Mononuclear cell (primary cell): Measurements from ENCODE around the gene RNF123. TPM values are rescaled to one million over a fixed set of nuclear protein-coding genes. Genes with fewer than 3 reads are reported as not detected.
A peak's percentile ranks its signal among the peaks of the same experiment; 100 is the strongest.

ENCODE experiments used
- H3K27me3 ChIP-seq: 2 replicates; pipeline ENCODE4 v1.6.0; 2011; ENCODE audit warnings: low read length, control low read depth; ENCODE audit not compliant: insufficient read depth
- H3K4me1 ChIP-seq: 2 replicates; pipeline ENCODE4 v1.5.1; 2011; ENCODE audit warnings: mild to moderate bottlenecking, low read length, control low read depth; ENCODE audit not compliant: insufficient read depth
- H3K4me3 ChIP-seq: 2 replicates; pipeline ENCODE4 v1.5.1; 2011; ENCODE audit warnings: mild to moderate bottlenecking, low read length, moderate library complexity
- H3K9me3 ChIP-seq: 2 replicates; pipeline ENCODE4 v1.5.1; 2011; ENCODE audit warnings: low read depth, mild to moderate bottlenecking, control low read depth, low read length
- total RNA-seq: library from RNA; depleted of rRNA; stranded (reverse); fragments of >200 nt; gene quantifications from one replicate; pipeline ENCODE4 v1.2.3, GENCODE V29; 2012

RNF123 gene
- total RNA-seq, 1 donor = 6.2 TPM

- Histone ChIP-seq H3K27me3 (no peaks in the 10 kb centered on the region), H3K4me3 (peak within 1 kb of the TSS; percentile 91), H3K9me3 (no peaks in the 10 kb centered on the region), H3K4me1 (peaks cover 29% of the 10 kb centered on the region)
These were observed 34.5 kb downstream of the RNF123 start, which contains the start of gene GMPPB for GRCh38 chr3:49723628-49724551. TSS of gene GMPPB (minus strand) at chr3:49723951. CDS start at chr3:49723726, 225 bp downstream.

GRCh38 chr3:49724586-49724985 is 35.2 kb downstream of the RNF123 start:
- H3K4me3 ChIP-seq = peak overlapping the region; percentile 91
- peaks cover 25% of the 10 kb centered on the region for H3K4me1 ChIP-seq
- H3K27me3 ChIP-seq = no peaks in the 10 kb centered on the region
- no peaks in the 10 kb centered on the region for H3K9me3 ChIP-seq

GRCh38 chr3:49725906-49726681 is 36.7 kb downstream of the RNF123 start:
- no peaks in the 10 kb centered on the region for H3K27me3 ChIP-seq
- no peaks in the 10 kb centered on the region for H3K9me3 ChIP-seq
- peaks cover 25% of the 10 kb centered on the region for H3K4me1 ChIP-seq
- no peak overlapping the region for H3K4me3 ChIP-seq

- Histone ChIP-seq H3K27me3 (no peaks in the 10 kb centered on the region), H3K4me1 (peaks cover 24% of the 10 kb centered on the region), H3K9me3 (no peaks in the 10 kb centered on the region)
These were observed 38.0 kb downstream of the RNF123 start for GRCh38 chr3:49727154-49727923.

GRCh38 chr3:49727924-49728361 is 38.6 kb downstream of the RNF123 start:
- peaks cover 18% of the 10 kb centered on the region for H3K4me1 ChIP-seq
- no peaks in the 10 kb centered on the region for H3K27me3 ChIP-seq
- H3K9me3 ChIP-seq = no peaks in the 10 kb centered on the region
- no peak overlapping the region for H3K4me3 ChIP-seq

More at GRCh38 chr3:49727154-49727923, 38.0 kb downstream of the RNF123 start:
- H3K4me3 ChIP-seq = no peak overlapping the region

GRCh38 chr3:49729966-49730609 is 40.7 kb downstream of the RNF123 start:
- no peak overlapping the region for H3K4me3 ChIP-seq

GRCh38 chr3:49732597-49732996 is 43.2 kb downstream of the RNF123 start:
- Histone ChIP-seq H3K4me1 (peaks cover 12% of the 10 kb centered on the region), H3K9me3 (no peaks in the 10 kb centered on the region), H3K27me3 (no peaks in the 10 kb centered on the region), H3K4me3 (no peak overlapping the region)

More at GRCh38 chr3:49729966-49730609, 40.7 kb downstream of the RNF123 start:
- Histone ChIP-seq H3K9me3 (no peaks in the 10 kb centered on the region), H3K4me1 (peaks cover 14% of the 10 kb centered on the region), H3K27me3 (no peaks in the 10 kb centered on the region)

GRCh38 chr3:49733551-49733950 is 44.2 kb downstream of the RNF123 start:
- Histone ChIP-seq H3K4me1 (peaks cover 12% of the 10 kb centered on the region), H3K9me3 (no peaks in the 10 kb centered on the region), H3K4me3 (no peak overlapping the region), H3K27me3 (no peaks in the 10 kb centered on the region)

GRCh38 chr3:49734752-49735151 is 45.4 kb downstream of the RNF123 start:
- Histone ChIP-seq H3K27me3 (no peaks in the 10 kb centered on the region), H3K4me1 (peaks cover 12% of the 10 kb centered on the region), H3K9me3 (no peaks in the 10 kb centered on the region), H3K4me3 (no peak overlapping the region)

GRCh38 chr3:49738067-49738713 is 48.8 kb downstream of the RNF123 start:
- H3K9me3 ChIP-seq = no peaks in the 10 kb centered on the region
- no peak overlapping the region for H3K4me3 ChIP-seq
- peaks cover 12% of the 10 kb centered on the region for H3K4me1 ChIP-seq
- H3K27me3 ChIP-seq = no peaks in the 10 kb centered on the region

GRCh38 chr3:49740427-49740826 is 51.1 kb downstream of the RNF123 start:
- Histone ChIP-seq H3K27me3 (no peaks in the 10 kb centered on the region), H3K9me3 (no peaks in the 10 kb centered on the region)

GRCh38 chr3:49745986-49746385 is 56.6 kb downstream of the RNF123 start:
- no peaks in the 10 kb centered on the region for H3K4me1 ChIP-seq
- no peaks in the 10 kb centered on the region for H3K27me3 ChIP-seq
- H3K4me3 ChIP-seq = no peak overlapping the region
- H3K9me3 ChIP-seq = no peaks in the 10 kb centered on the region

More at GRCh38 chr3:49740427-49740826, 51.1 kb downstream of the RNF123 start:
- Histone ChIP-seq H3K4me3 (no peak overlapping the region), H3K4me1 (no peaks in the 10 kb centered on the region)

GRCh38 chr3:49747792-49748480 is 58.6 kb downstream of the RNF123 start:
- Histone ChIP-seq H3K27me3 (no peaks in the 10 kb centered on the region), H3K9me3 (no peaks in the 10 kb centered on the region), H3K4me3 (no peak overlapping the region), H3K4me1 (no peaks in the 10 kb centered on the region)
